Hematopoietic multipotent progenitor cell treated with erythropoietin and hydrocortisone succinate and interleukin-3 and kit ligand, for 17 days (in vitro differentiated cells): ENCODE results near the gene OR8G1.
A peak's percentile ranks its signal among the peaks of the same experiment; 100 is the strongest.
"Not testable (repeated sequence)": the region's sequence is repeated elsewhere in the genome, so short reads cannot be mapped to it uniquely, and the experiment has no call there.

ENCODE experiments used
- DNase-seq: peaks from one replicate; pipeline ENCODE4 v3.0.0-alpha.2; 2015; ENCODE audit warnings: low spot score

The OR8G1 gene

GRCh38 chr11:124240621-124241397 is at the start of gene OR8G1:
Gene OR8G1, plus strand, starts transcription at chr11:124241095. Its CDS starts 8,581 bp downstream, at chr11:124249676.
- no peak for DNase-seq

GRCh38 chr11:124193221-124194010 is 47.5 kb upstream of the OR8G1 start:
- DNase-seq, result no peak

- DNase-seq, result no peak
These were observed 46.4 kb upstream of the OR8G1 start for GRCh38 chr11:124194293-124195188.

GRCh38 chr11:124195189-124195734 is 45.6 kb upstream of the OR8G1 start:
- peak; percentile 81 for DNase-seq

- DNase-seq, result no peak
These were observed 42.9 kb upstream of the OR8G1 start for GRCh38 chr11:124197999-124198398.

GRCh38 chr11:124198897-124199296 is 42.0 kb upstream of the OR8G1 start:
- no peak for DNase-seq

GRCh38 chr11:124199702-124200101 is 41.2 kb upstream of the OR8G1 start:
- no peak for DNase-seq

- no peak for DNase-seq
These were observed 40.2 kb upstream of the OR8G1 start for GRCh38 chr11:124200671-124201070.

- DNase-seq, result no peak
These were observed 37.9 kb upstream of the OR8G1 start for GRCh38 chr11:124202951-124203350.

GRCh38 chr11:124204008-124204407 is 36.9 kb upstream of the OR8G1 start:
- no peak for DNase-seq

- peak; percentile 66 for DNase-seq
These were observed 33.6 kb upstream of the OR8G1 start for GRCh38 chr11:124207102-124207792.

- no peak for DNase-seq
These were observed 31.0 kb upstream of the OR8G1 start for GRCh38 chr11:124209824-124210357.

GRCh38 chr11:124210421-124210820 is 30.5 kb upstream of the OR8G1 start:
- no peak for DNase-seq

GRCh38 chr11:124211321-124211720 is 29.6 kb upstream of the OR8G1 start:
- no peak for DNase-seq

- DNase-seq, result no peak
These were observed 26.9 kb upstream of the OR8G1 start for GRCh38 chr11:124214027-124214426.

GRCh38 chr11:124219126-124219525 is 21.8 kb upstream of the OR8G1 start:
- no peak for DNase-seq

- DNase-seq, result no peak
These were observed 18.5 kb upstream of the OR8G1 start for GRCh38 chr11:124222407-124222806.

- DNase-seq, result not testable (repeated sequence)
These were observed 16.1 kb upstream of the OR8G1 start for GRCh38 chr11:124224618-124225423.

- no peak for DNase-seq
These were observed 15.4 kb upstream of the OR8G1 start for GRCh38 chr11:124225471-124225870.

- no peak for DNase-seq
These were observed 7.5 kb upstream of the OR8G1 start for GRCh38 chr11:124233376-124233775.
